DMS53 (cell line): ENCODE results near the gene CSE1L.
"Not testable (repeated sequence)": the region's sequence is repeated elsewhere in the genome, so short reads cannot be mapped to it uniquely, and the experiment has no call there.

Experiments
- DNase-seq: peaks from one replicate; lab custom pipeline; 2025; lab: John Stamatoyannopoulos, UW

CSE1L gene

GRCh38 chr20:49122920-49123319 is 76.8 kb downstream of the CSE1L start:
- DNase-seq, result no peak

- no peak for DNase-seq
Measured at GRCh38 chr20:49123982-49124381, 77.9 kb downstream of the CSE1L start.

- peak; percentile 80 for DNase-seq
Measured at GRCh38 chr20:49132995-49133478, 86.9 kb downstream of the CSE1L start.

- no peak for DNase-seq
Measured at GRCh38 chr20:49133571-49133970, 87.5 kb downstream of the CSE1L start.

GRCh38 chr20:49134797-49135196 is 88.7 kb downstream of the CSE1L start:
- DNase-seq, result not testable (repeated sequence)

- DNase-seq, result no peak
Measured at GRCh38 chr20:49136817-49137571, 90.9 kb downstream of the CSE1L start.

- DNase-seq, result no peak
Measured at GRCh38 chr20:49138431-49138830, 92.3 kb downstream of the CSE1L start.

GRCh38 chr20:49140411-49140810 is 94.3 kb downstream of the CSE1L start:
- no peak for DNase-seq

- DNase-seq, result no peak
Measured at GRCh38 chr20:49140834-49141233, 94.7 kb downstream of the CSE1L start.
